HG03139 (cell line): Measurements from ENCODE around the gene NYNRIN.

Experiments used
- ATAC-seq: cut with Tn5 transposase; IDR thresholded peaks from one replicate; pipeline ENCODE4 v1.9.1; 2021; ENCODE audit not compliant: unreplicated experiment

The NYNRIN gene

DNA sequence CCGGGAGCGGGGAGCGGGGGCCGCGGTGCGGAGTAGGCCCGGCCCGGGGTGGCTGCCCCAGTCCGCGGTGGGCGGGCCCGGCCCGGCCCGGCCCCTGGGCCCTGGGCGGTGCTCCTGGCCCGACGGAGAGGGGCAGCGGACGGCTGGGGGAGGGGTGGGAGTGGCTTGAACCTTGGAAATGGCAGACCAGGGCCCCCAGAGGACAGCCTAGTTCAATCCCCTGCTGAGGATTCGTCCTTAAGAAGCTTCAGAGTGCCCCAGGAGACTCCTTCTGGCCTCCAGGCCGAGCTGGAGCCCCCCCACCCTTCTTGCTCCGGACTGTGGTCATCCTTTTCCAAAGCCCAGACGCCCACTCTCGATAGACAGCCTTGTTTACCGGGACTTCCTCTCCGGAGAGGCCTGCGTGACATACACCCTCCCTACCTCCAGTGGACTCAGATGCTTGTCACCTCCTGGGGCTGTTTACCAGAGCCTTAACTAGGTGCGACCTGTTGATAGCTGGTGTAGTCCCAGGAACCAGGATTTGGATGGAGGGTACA lies 31.4 kb downstream of the NYNRIN start:
- ATAC-seq, result peak; percentile 47

DNA sequence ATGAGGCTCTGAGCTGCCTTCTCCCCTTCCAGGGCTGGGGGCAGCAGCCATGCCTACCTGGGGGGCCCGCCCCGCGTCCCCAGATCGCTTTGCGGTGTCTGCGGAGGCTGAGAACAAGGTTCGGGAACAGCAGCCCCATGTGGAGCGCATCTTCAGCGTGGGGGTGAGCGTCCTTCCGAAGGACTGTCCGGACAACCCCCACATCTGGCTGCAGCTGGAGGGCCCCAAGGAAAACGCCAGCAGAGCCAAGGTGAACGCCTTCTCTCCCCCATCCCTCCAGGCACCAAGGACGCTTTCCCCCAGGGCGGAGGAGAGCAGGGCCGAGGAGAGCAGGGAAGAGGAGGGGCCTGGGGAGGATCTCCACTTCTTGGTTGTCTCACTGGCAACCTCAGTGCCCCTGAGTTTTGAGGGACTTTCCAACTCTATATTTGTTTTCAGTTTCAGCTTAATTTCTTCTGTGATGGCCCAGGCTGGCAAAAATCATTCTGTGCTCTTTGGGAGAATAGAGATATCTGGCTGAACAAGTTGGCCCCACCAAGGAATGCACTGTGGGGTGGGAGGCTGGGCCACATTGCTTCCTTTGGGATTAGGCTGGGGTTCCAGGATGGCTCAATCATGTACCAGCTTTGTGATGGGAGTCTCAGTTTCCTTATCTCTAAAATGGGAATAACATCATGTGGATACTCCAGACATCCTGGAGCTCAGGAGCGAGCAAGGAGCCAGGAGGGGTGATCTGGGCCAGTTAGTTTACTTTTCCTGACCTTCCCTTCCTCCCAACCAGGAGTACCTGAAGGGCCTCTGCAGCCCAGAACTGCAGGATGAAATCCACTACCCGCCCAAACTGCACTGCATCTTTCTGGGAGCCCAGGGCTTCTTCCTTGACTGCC lies 32.1 kb downstream of the NYNRIN start:
- peak; percentile 17 for ATAC-seq

DNA sequence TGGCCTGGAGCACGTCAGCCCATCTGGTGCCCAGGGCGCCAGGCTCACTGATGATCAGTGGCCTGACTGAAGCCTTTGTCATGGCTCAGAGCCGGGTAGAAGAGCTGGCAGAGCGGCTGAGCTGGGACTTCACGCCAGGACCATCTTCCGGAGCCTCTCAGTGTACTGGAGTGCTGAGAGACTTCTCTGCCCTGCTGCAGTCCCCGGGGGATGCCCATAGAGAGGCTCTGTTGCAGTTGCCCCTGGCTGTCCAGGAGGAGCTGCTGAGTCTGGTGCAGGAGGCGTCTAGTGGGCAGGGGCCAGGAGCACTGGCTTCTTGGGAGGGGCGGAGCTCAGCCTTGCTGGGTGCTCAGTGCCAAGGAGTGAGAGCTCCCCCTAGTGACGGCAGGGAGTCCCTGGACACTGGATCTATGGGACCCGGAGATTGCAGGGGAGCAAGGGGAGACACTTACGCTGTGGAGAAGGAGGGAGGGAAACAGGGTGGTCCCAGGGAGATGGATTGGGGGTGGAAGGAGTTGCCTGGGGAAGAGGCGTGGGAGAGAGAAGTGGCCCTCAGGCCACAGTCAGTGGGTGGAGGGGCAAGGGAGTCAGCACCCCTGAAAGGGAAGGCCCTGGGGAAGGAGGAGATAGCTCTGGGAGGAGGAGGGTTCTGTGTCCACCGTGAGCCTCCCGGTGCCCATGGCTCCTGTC lies 32.9 kb downstream of the NYNRIN start:
- peak; percentile 43 for ATAC-seq

DNA sequence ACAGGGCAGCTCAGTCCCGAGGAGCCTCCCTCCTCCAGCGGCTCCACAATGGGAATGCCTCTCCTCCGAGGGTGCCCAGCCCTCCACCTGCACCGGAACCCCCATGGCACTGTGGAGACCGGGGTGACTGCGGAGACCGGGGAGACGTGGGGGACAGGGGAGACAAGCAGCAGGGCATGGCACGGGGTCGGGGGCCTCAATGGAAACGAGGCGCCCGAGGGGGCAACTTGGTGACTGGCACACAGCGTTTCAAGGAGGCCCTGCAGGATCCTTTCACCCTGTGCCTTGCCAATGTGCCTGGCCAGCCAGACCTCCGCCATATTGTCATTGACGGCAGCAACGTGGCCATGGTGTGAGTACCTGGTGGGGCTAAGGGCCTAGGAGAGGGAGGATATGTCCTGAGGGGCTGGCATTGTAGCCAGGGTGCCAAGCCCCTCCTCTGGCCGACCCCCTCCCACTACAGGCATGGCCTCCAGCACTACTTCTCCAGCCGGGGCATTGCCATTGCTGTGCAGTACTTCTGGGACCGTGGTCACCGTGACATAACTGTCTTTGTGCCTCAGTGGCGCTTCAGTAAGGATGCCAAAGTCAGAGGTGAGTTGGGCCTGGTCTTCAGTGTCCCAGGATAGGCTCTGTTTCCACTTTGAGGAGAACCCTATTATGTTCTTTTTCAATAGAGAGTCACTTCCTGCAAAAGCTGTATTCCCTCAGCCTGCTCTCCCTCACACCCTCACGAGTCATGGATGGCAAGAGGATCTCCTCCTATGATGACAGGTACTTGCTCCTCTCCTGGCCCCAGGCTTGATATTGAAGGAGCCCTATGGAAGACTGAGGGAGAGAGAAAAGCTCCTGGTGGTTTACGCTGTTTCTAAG lies 33.7 kb downstream of the NYNRIN start:
- ATAC-seq, result no peak

DNA sequence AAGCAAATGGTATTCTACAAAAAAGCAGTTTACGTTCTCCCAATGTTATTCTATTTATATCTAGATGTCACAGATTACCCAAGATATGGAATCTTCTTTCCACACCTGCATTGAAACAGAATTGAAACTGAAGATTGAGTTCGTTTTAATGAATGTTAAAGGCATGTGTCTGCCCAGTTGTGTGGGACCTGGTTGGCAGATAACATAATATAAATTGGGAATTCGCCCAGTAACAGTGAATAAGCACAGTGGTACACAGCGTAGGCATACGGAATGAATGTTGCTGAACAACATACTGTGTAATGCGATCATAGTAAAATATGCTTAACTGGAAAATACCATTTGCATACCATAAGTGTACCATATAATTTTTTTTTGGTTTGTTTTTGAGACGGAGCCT lies 35.2 kb downstream of the NYNRIN start:
- no peak for ATAC-seq

DNA sequence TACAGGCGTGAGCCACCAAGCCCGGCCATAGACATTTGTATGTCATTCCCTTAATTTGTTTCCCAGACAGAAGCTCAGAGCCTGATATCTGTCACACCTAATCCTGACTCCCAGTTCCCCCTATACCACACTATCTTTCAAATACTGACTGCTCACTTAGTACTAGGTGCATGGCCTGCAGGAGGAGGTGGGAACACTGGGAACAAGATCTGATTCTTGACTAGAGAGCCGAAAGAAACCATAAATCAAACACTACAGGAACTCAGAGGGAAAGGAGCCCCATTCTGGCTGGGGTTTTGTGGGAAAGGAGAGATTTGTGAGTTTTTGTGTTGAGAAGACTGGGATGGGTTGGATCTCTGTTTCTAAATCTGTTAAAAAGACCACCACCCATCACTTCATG lies 35.9 kb downstream of the NYNRIN start:
- no peak for ATAC-seq

DNA sequence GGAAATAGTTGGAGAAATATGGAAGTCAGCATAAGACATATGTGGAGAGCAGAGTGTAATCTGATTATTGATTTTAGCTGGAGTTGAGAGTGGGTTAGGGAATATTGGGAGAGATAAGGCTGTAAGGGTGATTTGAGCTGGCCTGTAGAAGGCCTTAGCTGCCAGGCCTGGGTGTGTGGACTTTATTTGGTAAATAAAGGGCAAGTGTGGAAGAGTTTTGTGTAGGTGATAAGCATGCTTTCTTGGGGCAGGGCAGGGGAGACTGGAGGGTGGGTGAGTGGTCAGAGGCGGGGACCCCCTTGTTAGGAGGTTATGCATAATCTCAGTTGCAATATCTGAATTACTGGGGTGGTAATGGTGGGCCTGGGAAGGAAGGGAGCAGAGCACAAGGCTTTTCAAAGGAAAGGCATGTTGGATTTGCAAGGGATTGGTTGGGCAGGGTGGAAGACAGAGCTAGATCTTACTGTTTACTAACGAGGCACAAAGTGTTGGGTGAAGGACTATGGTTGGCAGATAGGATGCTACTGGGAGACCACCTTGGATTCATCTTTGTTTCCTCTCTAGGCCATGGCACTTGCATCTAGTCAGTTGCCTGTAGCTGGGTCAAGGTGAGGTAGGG lies 36.5 kb downstream of the NYNRIN start:
- ATAC-seq, result no peak

DNA sequence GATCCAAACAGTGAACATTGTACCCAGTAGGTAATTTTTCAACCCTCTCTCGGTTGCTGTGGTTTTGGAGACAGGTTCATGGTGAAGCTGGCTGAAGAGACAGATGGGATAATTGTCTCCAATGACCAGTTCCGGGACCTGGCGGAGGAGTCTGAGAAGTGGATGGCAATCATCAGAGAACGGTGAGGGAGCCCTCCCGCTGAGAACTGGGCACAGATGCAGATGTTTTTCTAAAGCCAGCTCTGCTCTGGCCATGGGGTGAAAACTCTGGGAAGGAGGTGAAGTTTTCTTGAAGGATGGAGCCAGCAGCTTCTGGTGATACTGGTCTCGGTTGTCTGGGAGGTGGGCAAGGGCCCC lies 37.2 kb downstream of the NYNRIN start:
- ATAC-seq, result no peak

DNA sequence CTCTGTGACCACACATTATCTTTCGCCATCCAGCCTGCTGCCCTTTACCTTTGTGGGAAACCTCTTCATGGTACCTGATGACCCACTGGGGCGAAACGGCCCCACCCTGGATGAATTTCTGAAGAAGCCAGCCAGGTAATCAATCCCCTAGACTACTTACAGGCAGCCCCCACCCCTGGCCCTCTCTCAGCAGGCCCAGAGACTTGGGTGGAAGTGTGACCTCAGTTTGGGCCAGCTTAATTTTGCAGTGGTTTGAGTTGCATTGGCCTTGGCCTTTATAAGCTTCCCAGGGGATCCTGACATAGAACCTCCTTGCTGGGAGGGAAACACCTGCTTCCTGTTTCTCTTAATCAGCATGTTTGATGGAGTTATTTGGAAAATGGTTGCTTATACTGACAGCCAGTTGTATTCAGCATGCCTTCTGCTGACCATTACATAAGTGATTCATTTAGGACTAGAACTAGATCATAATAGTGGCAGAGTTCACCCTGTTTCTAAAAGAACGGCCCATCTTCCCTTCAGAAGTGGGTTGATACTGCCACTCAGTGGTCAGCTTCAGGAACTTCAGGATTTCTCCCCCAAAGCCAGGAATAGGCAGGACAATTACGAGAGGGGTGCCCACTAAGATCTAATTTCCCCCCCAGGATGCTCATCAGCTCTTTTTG lies 37.7 kb downstream of the NYNRIN start:
- ATAC-seq, result no peak

DNA sequence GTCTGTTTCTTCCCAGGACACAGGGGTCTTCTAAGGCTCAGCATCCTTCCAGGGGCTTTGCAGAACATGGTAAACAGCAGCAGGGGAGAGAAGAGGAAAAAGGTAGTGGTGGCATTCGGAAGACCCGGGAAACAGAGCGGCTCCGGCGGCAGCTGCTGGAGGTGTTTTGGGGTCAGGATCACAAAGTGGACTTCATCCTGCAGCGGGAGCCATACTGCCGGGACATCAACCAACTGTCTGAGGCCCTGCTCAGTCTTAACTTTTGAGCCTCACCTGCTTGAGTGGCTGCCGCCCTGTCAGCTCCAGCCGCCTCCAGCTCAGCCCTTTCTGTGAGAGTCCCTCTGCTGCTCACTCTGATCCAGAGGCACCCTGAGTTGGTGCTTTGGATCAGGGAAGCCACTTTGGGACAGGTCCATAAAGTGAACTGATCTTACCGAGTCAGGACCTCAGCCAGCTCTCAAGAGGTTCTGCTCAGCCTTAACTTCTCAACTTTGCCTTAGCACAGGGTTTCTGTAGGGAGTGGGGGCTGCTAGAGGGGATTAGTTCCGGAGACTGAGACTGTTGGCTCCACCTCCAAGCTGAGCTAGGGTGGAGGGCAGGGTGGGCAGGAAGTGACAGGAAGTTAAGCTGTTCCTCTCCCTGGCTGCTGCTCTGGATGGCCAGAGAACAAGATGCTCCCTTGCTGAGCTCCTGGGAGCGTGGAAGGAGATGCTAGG lies 38.4 kb downstream of the NYNRIN start:
- ATAC-seq, result no peak

DNA sequence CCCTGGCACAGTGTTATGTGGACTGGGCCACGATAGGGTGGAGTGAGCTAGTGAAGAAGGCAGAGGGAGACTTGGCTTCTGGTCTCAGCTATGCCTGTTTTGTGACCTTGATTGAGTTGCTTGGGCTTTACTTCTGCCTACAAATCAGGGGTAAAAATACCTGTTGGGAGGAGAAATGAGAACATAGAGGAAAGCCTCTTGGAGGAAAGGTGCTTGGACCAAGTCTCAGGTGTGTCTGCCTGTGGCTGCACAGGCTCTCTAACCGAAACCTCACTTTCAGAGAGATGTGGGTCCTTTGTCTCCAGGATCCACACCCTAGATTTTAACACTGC lies 38.9 kb downstream of the NYNRIN start:
- no peak for ATAC-seq

DNA sequence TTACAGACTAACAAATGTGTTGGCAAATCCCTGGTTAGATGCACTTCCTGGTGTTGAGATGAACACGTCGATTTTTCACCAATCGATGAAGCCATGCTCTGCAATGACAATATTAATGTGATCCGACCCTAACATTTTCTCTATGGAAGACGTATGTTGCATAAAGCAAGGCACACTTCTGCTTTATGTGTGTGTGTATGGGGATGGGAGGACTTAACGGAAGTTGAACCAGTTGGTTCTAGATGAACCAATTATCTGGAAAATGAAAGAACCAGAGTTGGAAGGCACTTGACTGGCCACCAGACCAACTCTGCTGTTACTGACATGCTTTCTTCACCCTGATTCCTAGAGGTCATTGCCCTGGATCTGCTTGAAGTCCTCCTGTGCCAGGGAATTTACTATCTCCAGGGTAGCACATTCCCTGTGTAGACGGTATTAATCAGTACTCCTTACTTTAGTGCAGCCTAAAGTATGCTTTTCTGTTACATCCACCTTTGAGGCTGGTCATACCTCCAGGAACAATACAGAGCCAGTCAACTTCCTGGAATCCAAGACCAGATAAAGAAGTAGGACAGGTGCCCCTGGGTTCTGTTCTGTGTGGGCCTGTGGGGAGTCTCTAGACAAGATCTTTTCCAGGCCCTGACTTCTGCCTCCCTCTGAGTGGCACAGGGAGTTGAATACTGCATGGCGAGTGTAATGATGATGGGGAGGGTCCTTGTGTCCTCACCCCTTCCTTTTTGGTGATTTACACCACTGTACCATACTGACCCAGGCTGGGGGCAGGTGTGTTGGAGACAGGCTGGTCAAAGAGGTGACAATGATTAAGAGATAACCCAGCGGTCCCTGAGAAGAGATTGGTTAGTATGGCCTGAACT lies 39.7 kb downstream of the NYNRIN start:
- ATAC-seq, result no peak

DNA sequence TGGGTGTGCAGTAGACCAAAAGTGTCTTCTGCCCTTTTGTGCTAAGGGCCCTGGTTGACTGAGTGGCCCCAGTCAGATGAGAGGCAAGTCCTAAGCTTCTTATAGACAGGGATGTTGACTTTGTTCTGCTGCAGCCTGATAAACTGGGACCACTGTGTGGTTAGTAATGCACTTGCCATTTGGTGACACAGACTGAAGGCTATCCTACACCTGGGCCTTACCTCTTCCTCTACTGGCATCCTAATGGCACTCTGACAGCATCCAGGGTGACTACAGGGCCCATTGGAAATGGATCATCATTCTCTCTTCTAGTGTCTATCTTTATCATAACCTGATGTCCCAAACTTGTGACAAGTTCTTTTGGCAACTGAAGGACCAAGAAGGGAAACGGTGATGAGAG lies 40.5 kb downstream of the NYNRIN start:
- ATAC-seq, result no peak

DNA sequence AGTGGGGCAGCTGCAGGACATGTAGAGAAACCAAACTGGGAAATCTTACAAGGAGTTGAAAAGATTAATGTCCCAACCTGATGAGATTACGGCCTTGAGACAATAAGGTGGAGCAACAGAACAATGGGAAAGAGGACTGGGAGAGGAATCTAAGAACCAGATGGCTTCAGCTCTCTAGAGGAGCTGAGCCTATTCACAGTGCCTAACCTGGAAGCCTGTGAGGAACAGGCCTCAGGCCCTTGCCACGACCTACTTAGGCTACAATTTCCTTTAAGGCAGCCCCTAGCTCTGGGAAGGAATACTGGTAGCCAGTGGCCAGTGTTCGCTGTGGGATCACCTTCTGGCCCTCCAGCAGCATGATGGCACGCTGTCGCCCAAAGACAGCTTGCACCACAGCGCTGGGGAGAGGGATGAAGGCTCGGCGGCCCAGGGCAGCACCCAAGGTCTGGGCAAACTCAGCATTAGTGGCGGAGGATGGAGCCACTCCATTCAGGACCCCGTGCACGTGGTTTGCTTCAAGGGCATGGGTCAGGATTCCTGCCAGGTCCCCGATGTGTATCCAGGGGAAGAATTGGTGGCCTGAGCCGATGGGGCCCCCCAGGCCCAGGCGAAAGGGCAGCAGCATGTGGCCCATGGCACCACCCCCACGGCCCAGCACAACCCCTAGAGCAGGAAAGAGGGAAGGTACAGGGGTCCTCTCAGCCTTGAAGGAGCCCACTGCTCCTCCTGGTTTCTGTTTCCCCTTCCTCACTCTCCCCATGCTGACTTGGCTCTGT lies 41.2 kb downstream of the NYNRIN start:
- ATAC-seq, result no peak

DNA sequence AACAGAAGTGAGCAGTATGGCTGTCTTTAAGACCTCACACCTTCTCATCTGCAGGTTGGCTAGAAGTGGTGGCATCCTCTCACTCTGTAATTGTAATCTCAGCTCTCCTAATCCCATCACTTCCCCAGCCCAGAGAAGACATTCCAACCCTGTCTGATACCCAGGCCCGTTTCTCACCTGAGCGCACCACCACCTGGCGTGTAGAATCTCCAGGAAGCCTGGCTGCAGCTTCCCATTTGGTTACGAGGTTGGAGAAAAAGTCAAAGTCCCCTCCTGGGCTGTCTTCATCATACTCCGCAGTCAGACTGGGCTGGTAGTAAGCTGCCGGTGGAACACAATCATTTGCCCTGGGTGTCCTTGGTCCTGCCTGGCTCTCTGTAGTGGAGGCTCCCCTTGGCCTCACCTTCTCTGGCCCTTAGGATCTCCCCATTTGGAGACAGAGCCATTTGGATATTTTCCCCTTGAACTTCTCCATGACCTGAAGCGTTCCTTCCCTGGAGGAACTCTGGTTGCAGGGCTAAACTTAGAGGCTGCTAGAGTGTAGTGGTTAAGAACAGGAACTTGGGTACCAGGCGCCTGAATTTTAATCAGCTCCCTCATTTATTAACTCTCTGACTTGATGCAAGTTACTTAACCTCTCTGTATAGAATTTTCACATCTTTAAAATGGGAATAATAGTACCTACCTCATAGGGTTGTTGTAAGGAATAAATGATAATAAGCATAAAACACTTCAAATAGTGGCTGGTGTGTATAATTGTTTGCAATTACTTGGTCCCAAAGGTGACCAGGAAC lies 42.0 kb downstream of the NYNRIN start:
- ATAC-seq, result no peak

DNA sequence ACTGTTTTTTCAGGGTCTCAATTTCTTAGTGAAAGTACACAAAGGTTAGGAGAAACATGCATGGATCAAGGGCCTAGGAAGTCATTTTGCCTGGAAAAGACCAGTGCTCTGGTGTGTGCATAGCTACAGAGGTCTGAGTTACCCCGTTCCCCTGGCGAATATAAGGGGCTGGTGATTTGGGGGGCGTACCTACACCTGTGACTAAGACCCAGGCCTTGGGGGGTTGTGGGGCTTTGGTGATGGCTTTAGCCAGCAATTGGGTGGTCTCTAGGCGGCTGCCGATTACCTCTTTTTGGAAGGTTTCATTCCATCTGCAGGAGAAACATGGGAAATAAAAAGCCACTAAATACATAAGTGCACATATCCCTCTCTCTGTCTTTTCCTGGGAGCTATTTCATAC lies 42.7 kb downstream of the NYNRIN start:
- no peak for ATAC-seq

DNA sequence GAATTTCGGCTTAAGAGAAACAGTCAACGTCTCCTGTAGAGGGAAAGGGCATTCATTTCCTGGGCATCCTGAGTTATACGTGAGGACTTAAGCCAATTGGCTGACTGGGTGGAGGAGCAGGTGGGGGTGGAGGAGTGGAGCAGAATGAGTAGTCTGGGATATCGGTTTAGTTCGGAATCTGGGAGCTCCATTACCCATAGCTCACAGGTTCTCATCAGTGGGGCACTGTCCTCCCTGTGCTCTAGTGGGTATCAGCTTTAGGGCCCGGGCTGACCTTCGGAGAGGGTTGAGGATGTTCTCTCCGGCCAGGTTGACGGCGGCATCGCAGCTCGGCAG lies 43.1 kb downstream of the NYNRIN start:
- peak; percentile 0 for ATAC-seq
